Activated naive CD4-positive, alpha-beta T cell treated with anti-CD3 and anti-CD28 coated beads, Interleukin-2, amount 50 U/mL, for 72 hours (primary cell): ENCODE results near the gene NTN3. TPM values are rescaled to one million over a fixed set of nuclear protein-coding genes. Genes with fewer than 3 reads are reported as not detected.

Experiments used
- total RNA-seq, 2 donors: library from RNA; stranded (reverse); gene quantifications; one replicate each; pipeline ENCODE4 v1.2.3, GENCODE V29; 2022

NTN3 gene
- total RNA-seq, 2 donors from 2014 or later, result not detected

Other genes with a start within 250 kb of the NTN3 start
- 10 to 100 TPM; 19.0 to 22.5 TPM for gene E4F1, start 247.7 kb upstream of the NTN3 start, total RNA-seq
- 1 to 10 TPM; 1.3 to 1.5 TPM for gene DNASE1L2, start 234.9 kb upstream of the NTN3 start, total RNA-seq
- gene ECI1, start 219.7 kb upstream of the NTN3 start, total RNA-seq, result 10 to 100 TPM; 53.8 to 57.6 TPM
- gene RNPS1, start 203.2 kb upstream of the NTN3 start, total RNA-seq, result 100 to 1,000 TPM; 289 to 296 TPM
- gene ABCA3, start 130.6 kb upstream of the NTN3 start, total RNA-seq, result 1 to 10 TPM; 1.6 to 9.1 TPM
- gene CCNF, start 41.9 kb upstream of the NTN3 start, total RNA-seq, result 100 to 1,000 TPM in 1 of 2 donors, 10 to 100 TPM in 1; 64.8 to 111 TPM
- 10 to 100 TPM; 20.9 to 32.3 TPM for gene TEDC2, start 11.2 kb upstream of the NTN3 start, total RNA-seq
- gene TBC1D24, start 3.8 kb downstream of the NTN3 start, total RNA-seq, result 10 to 100 TPM in 1 of 2 donors, 1 to 10 TPM in 1; 7.8 to 10.6 TPM
- gene ATP6V0C, start 42.7 kb downstream of the NTN3 start, total RNA-seq, result 100 to 1,000 TPM in 1 of 2 donors, 10 to 100 TPM in 1; 94.4 to 127 TPM
- 10 to 100 TPM; 37.0 to 37.2 TPM for gene AMDHD2, start 49.1 kb downstream of the NTN3 start, total RNA-seq
- under 1 TPM in 1 of 2 donors, not detected in 1; 0.50 TPM for gene CEMP1, start 60.1 kb downstream of the NTN3 start, total RNA-seq
- gene PDPK1, start 66.7 kb downstream of the NTN3 start, total RNA-seq, result 10 to 100 TPM; 36.5 to 57.6 TPM
- 10 to 100 TPM; 27.8 to 46.9 TPM for gene KCTD5, start 211.2 kb downstream of the NTN3 start, total RNA-seq
- 1 to 10 TPM; 1.3 to 3.2 TPM for gene PRSS27, start 248.9 kb downstream of the NTN3 start, total RNA-seq